CD4-positive, alpha-beta T cell treated with Interferon alpha-2 for 1 hour (primary cell): ENCODE results near the gene NANOS2.
A peak's percentile ranks its signal among the peaks of the same experiment; 100 is the strongest.
"Not testable (repeated sequence)": the region's sequence is repeated elsewhere in the genome, so short reads cannot be mapped to it uniquely, and the experiment has no call there.

Experiments used
- DNase-seq, 2 donors: peaks; one replicate each; pipeline ENCODE4 v3.0.0-alpha.2; 2020 to 2022

Gene NANOS2

DNA sequence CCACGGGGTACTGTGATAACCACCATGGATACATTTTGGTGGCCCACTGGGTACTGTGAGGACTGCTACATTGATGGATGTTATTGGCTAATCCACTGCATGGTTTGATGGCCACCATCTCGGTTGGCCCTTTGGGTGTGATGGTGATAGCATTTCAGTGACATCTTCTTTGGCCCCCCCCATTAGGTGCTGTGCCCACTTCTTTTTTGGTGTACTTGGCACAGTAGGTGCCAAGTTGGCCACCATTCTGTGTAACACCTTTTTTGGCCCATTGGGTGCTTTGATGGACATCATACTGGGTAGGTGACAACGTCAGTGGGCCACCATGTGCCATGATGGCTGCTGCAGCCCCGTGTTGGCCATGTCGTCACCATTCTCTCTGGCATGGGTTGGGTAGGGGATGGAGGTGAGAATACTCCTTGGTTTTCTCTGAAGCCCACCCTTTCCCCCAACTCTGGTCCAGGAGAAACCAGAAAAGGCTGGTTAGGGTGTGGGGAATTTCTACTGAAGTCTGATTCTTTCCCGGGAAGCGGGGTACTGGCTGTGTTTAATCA is 41.3 kb downstream of the NANOS2 start:
- no peak for DNase-seq

- no peak for DNase-seq
Measured at GRCh38 chr19:45872095-45872919, 42.3 kb downstream of the NANOS2 start.

- DNase-seq, result no peak
Measured at GRCh38 chr19:45870798-45871197, 43.8 kb downstream of the NANOS2 start.

DNA sequence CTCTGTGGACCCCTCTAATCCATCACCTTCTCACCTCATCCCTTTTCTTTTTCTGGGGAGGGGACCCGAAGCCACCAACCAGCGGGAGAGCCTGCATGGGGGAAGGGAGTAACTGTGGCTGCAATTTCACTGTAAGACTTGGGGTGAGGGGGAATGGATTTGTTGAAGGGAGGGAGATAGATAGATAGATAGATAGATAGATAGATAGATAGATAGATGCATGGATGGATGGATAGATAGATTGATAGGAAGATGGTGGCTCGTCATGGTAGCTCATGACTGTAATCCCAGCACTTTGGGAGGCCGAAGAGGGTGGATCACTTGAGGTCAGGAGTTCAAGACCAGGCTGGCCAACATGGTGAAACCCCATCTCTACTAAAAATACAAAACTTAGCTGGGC is 47.3 kb downstream of the NANOS2 start:
- DNase-seq, result not testable (repeated sequence)

DNA sequence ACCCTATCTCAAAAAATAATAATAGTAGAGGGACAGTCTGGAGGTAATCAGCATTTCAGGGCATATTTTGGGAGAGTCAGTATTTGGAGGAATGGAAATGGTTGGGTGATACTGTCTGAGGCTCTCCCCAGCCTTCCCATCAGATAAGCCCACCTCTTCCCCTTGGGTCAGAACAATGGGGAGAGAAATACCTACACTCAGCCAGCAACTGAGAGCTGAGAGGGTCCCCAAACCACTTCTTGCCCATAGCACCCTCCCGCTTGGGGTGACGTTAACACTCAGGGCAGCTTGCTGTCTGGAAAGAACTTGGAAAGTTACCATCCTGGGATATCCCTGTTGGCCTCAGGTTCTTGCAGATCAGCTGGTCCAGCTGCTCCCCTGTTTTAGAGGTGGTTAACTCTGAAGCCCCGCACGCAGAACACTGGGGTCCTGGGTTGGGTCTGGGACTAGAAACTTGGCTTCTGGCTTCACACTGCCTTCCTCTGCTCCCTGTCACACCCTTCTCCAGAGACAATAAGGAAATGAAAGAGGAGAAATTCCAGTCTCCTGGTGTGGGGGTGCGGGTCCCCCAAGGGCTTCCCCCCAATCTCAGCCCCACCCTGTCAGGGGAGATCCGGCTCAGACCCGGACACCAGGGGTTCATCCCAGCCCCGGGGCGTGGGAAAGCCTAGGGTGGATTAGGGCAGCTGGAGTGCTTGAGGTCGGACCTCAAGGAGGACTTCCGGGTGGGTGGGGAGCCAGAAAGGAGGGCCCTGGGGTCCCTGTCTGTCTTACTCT is 48.0 kb downstream of the NANOS2 start:
- DNase-seq, result no peak

- no peak for DNase-seq
Measured at GRCh38 chr19:45865269-45865948, 49.2 kb downstream of the NANOS2 start.

- no peak for DNase-seq
Measured at GRCh38 chr19:45864629-45865082, 49.9 kb downstream of the NANOS2 start.

- DNase-seq, result peak; percentile 57 to 69
Measured at GRCh38 chr19:45863840-45864628, 50.5 kb downstream of the NANOS2 start, which contains the start of gene FOXA3. FOXA3 (plus strand) TSS chr19:45864326; CDS start chr19:45864457, 131 bp downstream.

GRCh38 chr19:45863335-45863839 is 51.2 kb downstream of the NANOS2 start:
- no peak for DNase-seq
